ENCODE data around the gene GATAD2B. TPM values are rescaled to one million over a fixed set of nuclear protein-coding genes. Genes with fewer than 3 reads are reported as not detected.
"Not testable (repeated sequence)": the region's sequence is repeated elsewhere in the genome, so short reads cannot be mapped to it uniquely, and the experiment has no call there.

Gene GATAD2B
- total RNA-seq, 1 experiment from 2014 or later: 5.1 TPM

- no peak for DNase-seq (ENCODE audit: low read depth)
Measured at GRCh38 chr1:153778824-153779519, 143.8 kb downstream of the GATAD2B start.

DNA sequence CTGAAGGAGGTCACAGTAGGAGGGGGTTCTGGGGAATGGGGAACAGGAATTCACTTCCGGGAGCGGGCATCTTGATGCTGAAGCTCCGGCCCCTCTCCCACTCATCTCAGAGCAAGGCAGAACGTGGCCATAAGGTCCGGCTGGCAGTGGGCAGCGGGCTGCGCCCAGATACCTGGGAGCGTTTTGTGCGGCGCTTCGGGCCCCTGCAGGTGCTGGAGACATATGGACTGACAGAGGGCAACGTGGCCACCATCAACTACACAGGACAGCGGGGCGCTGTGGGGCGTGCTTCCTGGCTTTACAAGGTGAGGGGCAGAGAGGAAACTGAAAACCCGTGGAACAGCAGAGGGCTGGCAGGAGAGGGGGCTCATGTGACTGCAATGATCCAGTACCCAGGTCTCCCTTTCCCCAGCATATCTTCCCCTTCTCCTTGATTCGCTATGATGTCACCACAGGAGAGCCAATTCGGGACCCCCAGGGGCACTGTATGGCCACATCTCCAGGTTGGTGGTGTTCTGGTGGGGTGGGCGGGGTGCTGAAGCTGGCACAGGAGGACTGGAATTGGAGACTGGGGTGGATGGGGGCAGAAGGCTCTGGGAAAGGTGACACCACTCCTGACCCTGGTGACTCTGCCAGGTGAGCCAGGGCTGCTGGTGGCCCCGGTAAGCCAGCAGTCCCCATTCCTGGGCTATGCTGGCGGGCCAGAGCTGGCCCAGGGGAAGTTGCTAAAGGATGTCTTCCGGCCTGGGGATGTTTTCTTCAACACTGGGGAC lies 144.5 kb downstream of the GATAD2B start:
- DNase-seq (ENCODE audit: low read depth): no peak

- DNase-seq (ENCODE audit: low read depth): no peak
Measured at GRCh38 chr1:153777648-153778047, 145.1 kb downstream of the GATAD2B start.

GRCh38 chr1:153776845-153777370 lies 145.9 kb downstream of the GATAD2B start:
- no peak for DNase-seq (ENCODE audit: low read depth)

DNA sequence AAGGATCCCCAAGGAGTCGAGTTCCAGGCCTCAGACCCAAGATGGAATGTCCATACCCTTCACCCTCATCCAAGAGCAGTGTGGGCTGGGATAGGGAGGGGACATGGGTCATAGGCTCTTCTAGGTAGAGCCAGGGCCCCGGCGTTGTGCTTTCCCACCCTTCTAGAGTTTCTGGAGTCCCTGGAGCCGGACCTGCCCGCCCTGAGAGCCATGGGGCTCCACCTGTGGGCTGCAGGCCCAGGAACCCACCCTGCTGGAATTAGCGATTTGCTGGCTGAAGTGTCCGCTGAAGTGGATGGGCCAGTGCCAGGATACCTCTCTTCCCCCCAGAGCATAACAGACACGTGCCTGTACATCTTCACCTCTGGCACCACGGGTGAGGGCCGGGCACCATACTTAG lies 146.4 kb downstream of the GATAD2B start:
- DNase-seq (ENCODE audit: low read depth): no peak

DNA sequence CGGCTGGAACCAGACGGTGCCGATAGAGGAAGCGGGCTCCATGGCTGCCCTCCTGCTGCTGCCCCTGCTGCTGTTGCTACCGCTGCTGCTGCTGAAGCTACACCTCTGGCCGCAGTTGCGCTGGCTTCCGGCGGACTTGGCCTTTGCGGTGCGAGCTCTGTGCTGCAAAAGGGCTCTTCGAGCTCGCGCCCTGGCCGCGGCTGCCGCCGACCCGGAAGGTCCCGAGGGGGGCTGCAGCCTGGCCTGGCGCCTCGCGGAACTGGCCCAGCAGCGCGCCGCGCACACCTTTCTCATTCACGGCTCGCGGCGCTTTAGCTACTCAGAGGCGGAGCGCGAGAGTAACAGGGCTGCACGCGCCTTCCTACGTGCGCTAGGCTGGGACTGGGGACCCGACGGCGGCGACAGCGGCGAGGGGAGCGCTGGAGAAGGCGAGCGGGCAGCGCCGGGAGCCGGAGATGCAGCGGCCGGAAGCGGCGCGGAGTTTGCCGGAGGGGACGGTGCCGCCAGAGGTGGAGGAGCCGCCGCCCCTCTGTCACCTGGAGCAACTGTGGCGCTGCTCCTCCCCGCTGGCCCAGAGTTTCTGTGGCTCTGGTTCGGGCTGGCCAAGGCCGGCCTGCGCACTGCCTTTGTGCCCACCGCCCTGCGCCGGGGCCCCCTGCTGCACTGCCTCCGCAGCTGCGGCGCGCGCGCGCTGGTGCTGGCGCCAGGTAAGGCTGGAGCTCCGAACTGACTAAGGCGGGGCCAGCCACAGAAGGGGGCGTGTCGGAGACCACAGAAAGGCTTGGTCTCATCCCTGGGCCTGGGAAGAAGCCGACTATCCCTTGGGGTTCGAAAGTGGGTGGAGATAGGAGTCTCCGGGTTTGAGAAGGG lies 147.1 kb downstream of the GATAD2B start:
- no peak for DNase-seq (ENCODE audit: low read depth)

GRCh38 chr1:153774780-153775457 lies 147.9 kb downstream of the GATAD2B start, which contains the start of gene SLC27A3:
Gene SLC27A3, plus strand, starts transcription at chr1:153775407. Its CDS starts 91 bp downstream, at chr1:153775498.
- no peak for DNase-seq (ENCODE audit: low read depth)

DNA sequence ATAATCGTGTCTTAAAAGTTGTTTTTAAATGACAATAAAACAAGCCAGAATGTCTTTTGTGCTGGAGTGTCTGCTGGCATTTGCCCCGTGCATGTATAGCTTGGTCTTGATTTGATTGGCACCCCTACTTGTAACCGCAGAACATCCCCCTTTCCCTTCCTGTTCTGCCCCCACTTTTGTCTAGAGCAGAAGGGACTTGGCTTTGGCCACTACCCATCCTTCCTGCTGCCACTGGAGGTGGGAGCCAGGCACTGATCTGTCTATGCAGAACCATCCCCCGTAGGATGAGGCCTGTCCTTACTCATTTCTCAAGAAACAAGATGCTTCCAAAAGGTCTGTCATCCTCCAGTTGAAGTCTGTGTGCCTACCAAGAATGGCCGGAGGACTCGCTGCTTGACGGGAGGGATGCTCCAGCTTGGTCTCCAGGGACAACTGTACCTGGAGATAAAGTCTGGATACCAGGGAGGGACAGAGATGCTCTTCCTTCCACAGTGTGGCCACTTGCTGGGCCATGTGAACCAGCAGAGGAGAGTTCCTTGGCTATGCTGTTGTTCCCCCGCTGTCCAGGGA lies 148.7 kb downstream of the GATAD2B start:
- DNase-seq (ENCODE audit: low read depth): no peak

GRCh38 chr1:153773096-153773921 lies 149.5 kb downstream of the GATAD2B start:
- DNase-seq (ENCODE audit: low read depth): no peak

DNA sequence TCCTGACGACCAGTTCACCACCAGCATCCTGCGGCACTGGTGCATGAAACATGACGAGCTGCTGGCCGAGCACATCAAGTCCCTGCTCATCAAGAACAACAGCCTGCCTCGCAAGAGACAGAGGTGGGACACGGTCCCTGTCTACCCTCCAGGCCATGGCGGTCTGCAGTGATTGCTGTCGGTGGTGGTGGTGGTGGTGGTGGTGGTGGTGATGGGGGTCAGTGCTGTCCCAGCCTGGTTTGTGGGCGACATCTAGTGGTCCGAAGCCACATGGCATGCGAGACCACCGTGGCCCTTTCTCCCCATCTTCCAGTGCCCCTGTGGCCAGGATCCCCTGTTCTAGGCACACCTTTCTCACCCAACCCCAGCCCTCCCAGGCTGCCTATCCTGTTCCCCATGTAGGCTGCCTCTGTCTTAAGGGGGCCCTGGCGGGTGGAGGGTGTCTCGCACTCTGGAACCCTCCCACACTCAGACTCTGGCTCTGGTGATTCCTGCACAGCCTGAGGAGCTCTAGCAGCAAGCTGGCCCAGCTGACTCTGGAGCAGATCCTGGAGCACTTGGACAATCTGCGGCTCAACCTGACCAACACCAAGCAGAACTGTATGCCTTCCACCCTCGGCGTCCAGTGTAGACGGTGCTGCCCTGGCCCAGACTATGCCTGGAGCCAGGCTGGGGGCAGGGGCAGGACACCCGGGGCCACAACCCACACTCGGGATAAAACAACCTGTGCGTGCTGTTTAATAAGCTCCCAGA lies 150.8 kb downstream of the GATAD2B start:
- DNase-seq (ENCODE audit: low read depth): no peak

- DNase-seq (ENCODE audit: low read depth): no peak
Measured at GRCh38 chr1:153771261-153771660, 151.5 kb downstream of the GATAD2B start.

DNA sequence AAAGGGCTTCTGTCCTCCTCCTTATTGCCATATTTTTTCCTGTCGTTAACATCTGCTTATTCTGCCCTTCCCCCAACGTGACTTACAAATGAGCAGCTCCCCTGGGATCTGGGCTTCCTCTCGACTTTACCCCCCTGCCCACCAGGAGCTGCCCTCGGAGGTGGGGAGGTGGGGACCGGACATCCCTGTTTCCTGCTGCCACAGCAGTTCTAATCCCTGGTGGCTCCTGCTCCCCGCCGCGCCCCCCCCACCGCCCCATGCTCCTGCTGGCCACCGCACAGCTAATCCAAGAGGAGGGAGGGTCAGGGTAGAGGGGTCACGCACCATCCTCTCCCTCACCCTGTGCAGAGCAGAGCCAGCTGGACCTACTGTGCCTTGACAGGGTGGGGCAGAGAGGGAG lies 152.0 kb downstream of the GATAD2B start:
- no peak for DNase-seq (ENCODE audit: low read depth)

DNA sequence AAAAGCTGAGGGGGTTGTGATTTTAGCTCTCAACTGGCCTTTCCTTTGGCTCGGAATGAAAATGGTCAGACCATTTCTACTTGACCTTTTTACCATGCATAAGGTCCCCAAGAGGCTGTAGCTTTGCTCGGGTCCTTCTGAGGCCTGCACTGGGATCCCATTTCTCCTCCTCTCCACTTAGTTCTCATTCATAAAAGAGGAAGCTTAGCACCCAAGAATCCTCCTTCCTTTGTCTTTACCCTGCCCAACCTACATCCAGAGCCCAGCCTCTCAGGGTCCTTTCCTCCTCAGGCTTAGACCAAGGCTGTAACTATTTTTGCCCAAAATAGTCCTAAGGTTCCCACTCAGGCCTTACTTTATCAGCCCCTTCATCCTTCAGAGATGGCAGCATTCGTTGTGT lies 153.6 kb downstream of the GATAD2B start:
- no peak for DNase-seq (ENCODE audit: low read depth)

DNA sequence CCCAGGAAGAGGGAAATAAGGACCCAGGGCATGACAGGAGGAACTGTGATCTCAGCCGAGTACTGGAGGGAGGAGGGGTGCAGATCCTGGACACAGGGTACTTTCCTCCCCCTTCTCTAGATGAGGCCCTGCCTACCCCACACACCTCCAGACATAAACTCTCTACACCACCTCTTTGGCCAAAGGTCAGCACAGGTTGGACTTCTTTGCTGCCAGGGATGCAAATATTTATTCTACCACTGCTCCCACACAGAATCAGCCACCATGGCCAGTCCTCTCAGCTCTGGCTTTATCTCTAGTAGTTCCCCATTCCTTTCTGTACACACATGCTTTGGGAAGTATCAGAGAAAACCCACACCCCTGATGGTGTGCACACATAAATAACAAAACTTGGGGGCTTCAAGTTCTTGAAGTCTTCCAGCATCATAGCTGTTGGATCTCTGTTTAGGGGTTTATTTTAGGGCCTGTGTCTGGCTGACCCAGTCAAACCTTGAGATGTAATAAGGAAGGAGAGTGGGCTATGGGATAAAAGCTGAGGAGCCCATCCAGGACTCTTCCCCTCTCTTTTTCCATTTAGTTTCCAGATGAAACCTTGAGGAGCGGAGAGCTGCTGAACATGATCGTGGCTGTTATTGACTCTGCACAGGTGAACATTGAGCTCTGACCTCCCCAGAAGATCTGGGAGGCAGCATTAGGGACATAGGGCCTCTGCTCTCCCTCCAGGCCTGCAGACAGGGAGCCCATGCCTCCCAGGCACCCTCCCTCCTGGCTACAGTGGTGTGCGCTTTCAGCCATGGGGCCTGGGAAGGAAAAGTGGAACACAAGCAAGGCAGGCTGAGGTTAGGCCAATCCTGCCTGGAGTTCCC lies 154.2 kb downstream of the GATAD2B start:
- no peak for DNase-seq (ENCODE audit: low read depth)

- DNase-seq (ENCODE audit: low read depth): no peak
Measured at GRCh38 chr1:153767519-153767918, 155.3 kb downstream of the GATAD2B start.

DNA sequence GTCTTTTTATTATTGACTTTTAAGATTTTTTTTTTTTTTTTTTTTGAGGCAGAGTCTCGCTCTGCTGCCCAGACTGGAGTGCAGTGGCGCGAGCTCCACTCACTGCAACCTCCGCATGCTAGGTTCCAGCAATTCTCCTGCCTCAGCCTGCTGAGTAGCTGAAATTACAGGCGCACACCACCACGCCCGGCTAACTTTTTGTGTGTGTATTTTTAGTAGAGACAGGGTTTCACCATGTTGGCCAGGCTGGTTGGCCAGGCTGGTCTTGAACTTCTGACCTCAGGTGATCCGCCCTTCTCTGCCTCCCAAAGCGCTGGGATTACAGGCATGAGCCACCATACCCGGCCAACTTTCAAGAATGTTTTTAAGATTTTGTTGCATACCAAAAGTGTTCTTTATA lies 156.1 kb downstream of the GATAD2B start:
- not testable (repeated sequence) for DNase-seq (ENCODE audit: low read depth)

DNA sequence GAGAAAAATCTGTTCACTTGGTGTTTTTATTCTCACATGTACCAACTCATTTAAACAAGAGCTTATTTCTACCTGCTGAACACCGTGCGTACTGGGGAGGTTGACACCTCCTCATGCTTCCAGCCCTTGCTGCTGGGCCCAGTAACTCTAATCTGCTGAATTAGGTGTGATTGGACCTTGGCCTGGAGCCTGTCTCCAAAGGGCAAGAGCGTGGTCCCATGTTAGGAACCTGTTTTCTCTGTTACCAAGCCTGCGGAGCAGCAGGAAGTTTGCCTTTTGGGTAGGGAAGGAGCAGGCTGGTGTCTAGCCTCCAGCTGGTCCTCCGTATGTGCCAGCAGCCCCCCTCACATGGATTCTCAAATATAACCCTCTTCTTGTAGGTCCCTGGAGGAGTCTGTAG lies 158.5 kb downstream of the GATAD2B start:
- DNase-seq (ENCODE audit: low read depth): no peak

All from LHCN-M2 (cell line).